HL-60 (cell line): Measurements from ENCODE around the gene CFC1.
"Not testable (repeated sequence)": the region's sequence is repeated elsewhere in the genome, so short reads cannot be mapped to it uniquely, and the experiment has no call there.

Source experiments
- CTCF ChIP-seq: IDR thresholded peaks from one replicate; pipeline ENCODE4 v1.5.1; 2011; ENCODE audit warnings: low read length, control low read depth, inconsistent platforms; ENCODE audit not compliant: insufficient read depth
- GABPA ChIP-seq: IDR thresholded peaks from 2 replicates; pipeline ENCODE4 v1.6.1; 2012; ENCODE audit warnings: low read depth
- REST ChIP-seq: IDR thresholded peaks from 2 replicates; pipeline ENCODE4 v1.6.1; 2012; ENCODE audit warnings: low read depth; ENCODE audit not compliant: insufficient replicate concordance
- SPI1 ChIP-seq: IDR thresholded peaks from 2 replicates; pipeline ENCODE4 v1.6.1; 2012; ENCODE audit warnings: low read depth, mild to moderate bottlenecking, borderline replicate concordance

DNA sequence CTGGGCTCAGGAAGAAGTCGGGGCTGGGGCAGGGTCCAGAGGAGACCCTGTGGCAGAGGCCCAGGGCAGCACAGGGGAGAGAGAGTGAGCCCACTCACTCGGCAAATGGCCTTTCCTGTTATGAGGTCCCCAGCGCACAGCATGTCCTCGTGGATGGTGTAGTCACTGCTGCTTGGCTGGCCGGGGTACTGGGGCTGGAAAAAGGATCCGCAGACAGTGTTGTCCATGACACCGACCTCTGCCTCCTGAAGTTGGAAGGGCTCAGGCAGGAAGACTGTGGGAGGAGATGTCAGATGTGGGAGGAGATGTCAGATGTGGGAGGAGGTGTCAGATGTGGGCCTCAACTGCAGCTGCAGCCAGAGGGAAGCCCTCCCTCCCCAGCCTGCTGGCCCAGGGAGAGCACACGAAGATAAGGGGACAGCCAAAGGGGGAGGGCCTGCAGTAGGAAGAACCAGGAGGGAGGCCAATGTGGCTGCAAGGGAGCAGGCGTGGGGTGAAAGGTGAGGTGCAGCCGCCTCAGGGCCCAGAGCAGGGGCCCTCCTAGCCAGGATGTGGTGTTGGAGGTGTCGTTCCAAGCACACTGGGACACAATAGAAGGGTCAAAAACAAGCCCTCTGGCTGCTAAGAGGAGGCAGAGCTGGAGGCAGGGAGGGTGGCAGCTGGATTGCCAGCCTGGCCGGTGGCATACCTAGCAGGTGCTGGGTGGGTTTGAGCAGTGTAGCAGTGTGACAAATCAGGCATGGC is 55.4 kb downstream of the CFC1 start:
- TF ChIP-seq CTCF, SPI1, GABPA, REST: not testable (repeated sequence)
